ENCODE results near the gene GLT1D1. TPM values are rescaled to one million over a fixed set of nuclear protein-coding genes. Genes with fewer than 3 reads are reported as not detected.

GLT1D1 gene
- total and polyA plus RNA-seq, 2 donors (not counting 3 experiments of a cell fraction or from before 2014, with no cell fraction given): not detected

- dilution Hi-C loops (cut with MboI; ENCODE audit: extremely low pct_ligation_motif_present, low sequenced_read_pairs): no loop called here
These were observed 67.2 kb downstream of the GLT1D1 start for GRCh38 chr12:128920468-128920867.

More at GRCh38 chr12:128920468-128920867, 67.2 kb downstream of the GLT1D1 start:
- Histone ChIP-seq H3K9me1 (replicated peaks; ENCODE audit: control insufficient read depth, extremely low read depth, insufficient read depth, low read length) (no peaks in the 10 kb centered on the region), H3K9me3 (replicated peaks; ENCODE audit: control insufficient read depth, insufficient read depth, low read length) (peaks cover 4% of the 10 kb centered on the region), H3K36me3 (ENCODE audit: control insufficient read depth in 2 of 2, extremely low read depth in 1 of 2, insufficient read depth in 2 of 2, low read length in 2 of 2) (no peaks in the 10 kb centered on the region), H3K27ac (ENCODE audit: insufficient read depth, low read depth, low read length) (no peak overlapping the region), H3K4me3 (replicated peaks in 1 of 3; ENCODE audit: insufficient read depth in 1 of 3, low read depth in 1 of 3, low read length in 3 of 3) (no peak overlapping the region), H3K79me2 (ENCODE audit: control insufficient read depth, insufficient read depth, low read length) (no peaks in the 10 kb centered on the region), H3K9ac (replicated peaks; ENCODE audit: extremely low read depth, insufficient read depth, low read length) (no peak overlapping the region), H2AFZ (ENCODE audit: low read depth, low read length) (no peak overlapping the region), H3K4me2 (ENCODE audit: insufficient read depth, low read length) (no peak overlapping the region), H3K27me3 (ENCODE audit: control insufficient read depth in 2 of 2, insufficient read depth in 2 of 2, low read length in 2 of 2) (no peaks in the 10 kb centered on the region), H3K4me1 (ENCODE audit: control insufficient read depth, extremely low read depth, insufficient read depth, low read length) (no peaks in the 10 kb centered on the region), H4K20me1 (replicated peaks; ENCODE audit: control insufficient read depth, extremely low read depth, insufficient read depth, low read length) (no peaks in the 10 kb centered on the region)
- no TSS peak for BruUV-seq (replicated peaks)
- ChIA-PET CTCF (no interaction called here), POLR2A (no interaction called here)
- intact Hi-C loops (cut with micrococcal nuclease): no loop called here
- TF ChIP-seq POLR2AphosphoS5 (IDR thresholded peaks at IDR 0.05; ENCODE audit: insufficient read depth, low read depth, low read length): no peak
- TF ChIP-seq JUN (IDR thresholded peaks at IDR 0.05; ENCODE audit: borderline replicate concordance, insufficient read depth, insufficient read length, low read depth): no peak
- TF ChIP-seq, protein P1, sequence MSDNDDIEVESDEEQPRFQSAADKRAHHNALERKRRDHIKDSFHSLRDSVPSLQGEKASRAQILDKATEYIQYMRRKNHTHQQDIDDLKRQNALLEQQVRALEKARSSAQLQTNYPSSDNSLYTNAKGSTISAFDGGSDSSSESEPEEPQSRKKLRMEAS (IDR thresholded peaks at IDR 0.05; ENCODE audit: insufficient read depth, insufficient read length): no peak
- TF ChIP-seq, protein P2, sequence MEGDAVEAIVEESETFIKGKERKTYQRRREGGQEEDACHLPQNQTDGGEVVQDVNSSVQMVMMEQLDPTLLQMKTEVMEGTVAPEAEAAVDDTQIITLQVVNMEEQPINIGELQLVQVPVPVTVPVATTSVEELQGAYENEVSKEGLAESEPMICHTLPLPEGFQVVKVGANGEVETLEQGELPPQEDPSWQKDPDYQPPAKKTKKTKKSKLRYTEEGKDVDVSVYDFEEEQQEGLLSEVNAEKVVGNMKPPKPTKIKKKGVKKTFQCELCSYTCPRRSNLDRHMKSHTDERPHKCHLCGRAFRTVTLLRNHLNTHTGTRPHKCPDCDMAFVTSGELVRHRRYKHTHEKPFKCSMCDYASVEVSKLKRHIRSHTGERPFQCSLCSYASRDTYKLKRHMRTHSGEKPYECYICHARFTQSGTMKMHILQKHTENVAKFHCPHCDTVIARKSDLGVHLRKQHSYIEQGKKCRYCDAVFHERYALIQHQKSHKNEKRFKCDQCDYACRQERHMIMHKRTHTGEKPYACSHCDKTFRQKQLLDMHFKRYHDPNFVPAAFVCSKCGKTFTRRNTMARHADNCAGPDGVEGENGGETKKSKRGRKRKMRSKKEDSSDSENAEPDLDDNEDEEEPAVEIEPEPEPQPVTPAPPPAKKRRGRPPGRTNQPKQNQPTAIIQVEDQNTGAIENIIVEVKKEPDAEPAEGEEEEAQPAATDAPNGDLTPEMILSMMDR (IDR thresholded peaks at IDR 0.05; ENCODE audit: extremely low read depth in 1 of 2, insufficient read depth in 1 of 2, low read depth in 1 of 2, low read length in 2 of 2): no peak
- no peak for TF ChIP-seq GATA2 (IDR thresholded peaks at IDR 0.05; ENCODE audit: insufficient read depth, insufficient read length, low read depth, low read length)
- no peak for TF ChIP-seq MYC (IDR thresholded peaks at IDR 0.05; ENCODE audit: low read depth, low read length)
- TF ChIP-seq POLR2A (IDR thresholded peaks at IDR 0.05; ENCODE audit: low read depth, low read length): no peak
- no peak for TF ChIP-seq FOS (IDR thresholded peaks at IDR 0.05; ENCODE audit: borderline replicate concordance, insufficient read depth, low read length)
- TF ChIP-seq EZH2 (IDR thresholded peaks at IDR 0.05; ENCODE audit: borderline replicate concordance, low read depth, low read length, severe bottlenecking): no peak
- DNase-seq (ENCODE audit: low read depth, low spot score) (no peak), FAIRE-seq (no peak)

All from endothelial cell of umbilical vein (primary cell).